Colonic mucosa (tissue), 4 donors: ENCODE data around the gene MAP3K15. TPM values are rescaled to one million over a fixed set of nuclear protein-coding genes. Genes with fewer than 3 reads are reported as not detected.

Experiments
- DNase-seq: peaks from one replicate; pipeline ENCODE4 v3.0.0-alpha.2; 2020
- H3K27ac ChIP-seq: fragments of 200-600 bp; one replicate; pipeline ENCODE4 v1.8.0; 2021
- H3K27me3 ChIP-seq: fragments of 200-600 bp; one replicate; pipeline ENCODE4 v1.8.0; 2021
- H3K36me3 ChIP-seq: fragments of 200-600 bp; one replicate; pipeline ENCODE4 v1.8.0; 2021
- H3K4me1 ChIP-seq: fragments of 200-600 bp; one replicate; pipeline ENCODE4 v1.8.0; 2021; ENCODE audit warnings: mild to moderate bottlenecking
- H3K4me3 ChIP-seq: fragments of 200-600 bp; one replicate; pipeline ENCODE4 v1.8.0; 2021
- H3K9ac ChIP-seq, 2 donors: one replicate each; pipeline ENCODE4 v1.7.0; 2013; ENCODE audit warnings: control low read depth in 2 of 2, low read depth in 2 of 2, low read length in 2 of 2
- H3K9me3 ChIP-seq: fragments of 200-600 bp; one replicate; pipeline ENCODE4 v1.8.0; 2021
- intact Hi-C: fragments of 100-400 bp; cut with DNase I; formaldehyde crosslinking; loops from one replicate; pipeline ENCODE4 v1.14.1; 2022
- total RNA-seq, 2 donors: library from RNA; stranded (reverse); fragmentation: NEBNext Ultra II Directional in 1 of 2; extraction: Animal tissue kit (Norgen Biotek cat#: 25700) in 1 of 2; gene quantifications; one replicate each; pipeline ENCODE4 v1.2.1, GENCODE V29; 2021
- TF ChIP-seq, protein P1 (sequence below): fragments of 200-600 bp; IDR thresholded peaks from one replicate; pipeline ENCODE4 v1.8.0; 2022; ENCODE audit warnings: antibody characterized with exemption, mild to moderate bottlenecking
- donor health status: healthy.
- donor health status: DM: no; HTN: no; CAD: no.
- donor health status: DM: no; HTN: no; CAD: no.

Gene MAP3K15
- total RNA-seq, 2 donors from 2014 or later: 0.25 TPM; not detected in 1

DNA sequence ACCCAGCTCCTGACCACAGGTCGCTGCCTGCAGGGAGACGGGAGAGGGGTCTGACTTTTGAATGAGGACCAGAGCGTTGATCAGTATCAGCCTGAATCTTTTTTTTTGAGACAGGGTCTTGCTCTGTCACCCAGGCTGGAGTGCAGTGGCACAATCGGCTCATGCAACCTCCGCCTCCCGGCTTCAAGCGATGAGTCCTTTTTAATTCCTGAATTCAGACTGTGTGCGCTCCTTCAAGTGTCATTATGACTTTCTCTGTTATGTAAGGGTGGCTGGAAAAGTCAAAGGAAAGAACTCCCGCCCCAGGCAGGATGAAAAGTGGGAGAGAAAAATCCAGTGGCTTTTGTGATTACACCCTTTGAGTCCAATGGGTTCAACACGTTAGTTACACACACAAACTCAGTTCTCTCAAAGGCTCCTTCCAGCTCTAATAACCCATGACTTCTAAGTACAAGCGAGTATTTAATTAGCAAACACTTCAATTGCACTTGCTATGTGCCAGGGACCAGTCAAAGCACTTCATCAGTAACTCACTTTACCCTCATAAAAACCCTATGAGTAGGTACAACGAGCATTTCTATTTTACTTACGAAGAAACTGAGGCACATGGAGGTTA, 127.1 kb downstream of the MAP3K15 start:
- no peak overlapping the region for H3K4me3 ChIP-seq
- no peak overlapping the region for H3K27ac ChIP-seq
- no peaks in the 10 kb centered on the region for H3K36me3 ChIP-seq
- intact Hi-C loops: loop anchor here (10.0 kb wide), 1 partner anchor 127 kb away; the partner anchor contains the start of gene MAP3K15
- TF ChIP-seq, protein P1, sequence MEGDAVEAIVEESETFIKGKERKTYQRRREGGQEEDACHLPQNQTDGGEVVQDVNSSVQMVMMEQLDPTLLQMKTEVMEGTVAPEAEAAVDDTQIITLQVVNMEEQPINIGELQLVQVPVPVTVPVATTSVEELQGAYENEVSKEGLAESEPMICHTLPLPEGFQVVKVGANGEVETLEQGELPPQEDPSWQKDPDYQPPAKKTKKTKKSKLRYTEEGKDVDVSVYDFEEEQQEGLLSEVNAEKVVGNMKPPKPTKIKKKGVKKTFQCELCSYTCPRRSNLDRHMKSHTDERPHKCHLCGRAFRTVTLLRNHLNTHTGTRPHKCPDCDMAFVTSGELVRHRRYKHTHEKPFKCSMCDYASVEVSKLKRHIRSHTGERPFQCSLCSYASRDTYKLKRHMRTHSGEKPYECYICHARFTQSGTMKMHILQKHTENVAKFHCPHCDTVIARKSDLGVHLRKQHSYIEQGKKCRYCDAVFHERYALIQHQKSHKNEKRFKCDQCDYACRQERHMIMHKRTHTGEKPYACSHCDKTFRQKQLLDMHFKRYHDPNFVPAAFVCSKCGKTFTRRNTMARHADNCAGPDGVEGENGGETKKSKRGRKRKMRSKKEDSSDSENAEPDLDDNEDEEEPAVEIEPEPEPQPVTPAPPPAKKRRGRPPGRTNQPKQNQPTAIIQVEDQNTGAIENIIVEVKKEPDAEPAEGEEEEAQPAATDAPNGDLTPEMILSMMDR: no peak
- H3K9me3 ChIP-seq: no peaks in the 10 kb centered on the region
- no peak overlapping the region for H3K9ac ChIP-seq
- no peaks in the 10 kb centered on the region for H3K4me1 ChIP-seq
- no peaks in the 10 kb centered on the region for H3K27me3 ChIP-seq
- DNase-seq: no peak

DNA sequence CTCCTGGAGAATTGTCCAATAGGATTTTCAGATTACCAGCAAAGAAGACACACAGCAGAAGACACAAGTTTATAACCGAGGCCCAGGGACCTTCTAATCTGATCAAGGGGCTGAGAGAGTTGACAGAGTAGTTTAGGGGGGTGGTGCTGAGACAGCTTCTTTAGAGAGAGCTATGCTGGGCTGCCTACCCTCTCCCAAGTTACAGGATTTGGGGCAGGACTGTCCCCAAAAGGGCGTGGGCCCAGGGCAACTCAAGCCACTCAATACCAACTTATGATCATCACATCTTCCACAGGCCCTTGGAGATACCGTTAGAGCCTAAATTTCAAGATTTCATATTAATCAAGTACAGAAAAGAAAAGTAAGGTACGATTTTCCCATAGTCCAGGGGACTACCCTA, 128.6 kb downstream of the MAP3K15 start:
- no peaks in the 10 kb centered on the region for H3K36me3 ChIP-seq
- H3K4me1 ChIP-seq: no peaks in the 10 kb centered on the region
- no peak overlapping the region for H3K27ac ChIP-seq
- no peaks in the 10 kb centered on the region for H3K27me3 ChIP-seq
- DNase-seq: no peak
- TF ChIP-seq, protein P1: no peak
- H3K4me3 ChIP-seq: no peak overlapping the region
- no peaks in the 10 kb centered on the region for H3K9me3 ChIP-seq
- intact Hi-C loops: loop anchor here (10.0 kb wide), 1 partner anchor 128 kb away; the partner anchor contains the start of gene MAP3K15
- H3K9ac ChIP-seq: no peak overlapping the region

DNA sequence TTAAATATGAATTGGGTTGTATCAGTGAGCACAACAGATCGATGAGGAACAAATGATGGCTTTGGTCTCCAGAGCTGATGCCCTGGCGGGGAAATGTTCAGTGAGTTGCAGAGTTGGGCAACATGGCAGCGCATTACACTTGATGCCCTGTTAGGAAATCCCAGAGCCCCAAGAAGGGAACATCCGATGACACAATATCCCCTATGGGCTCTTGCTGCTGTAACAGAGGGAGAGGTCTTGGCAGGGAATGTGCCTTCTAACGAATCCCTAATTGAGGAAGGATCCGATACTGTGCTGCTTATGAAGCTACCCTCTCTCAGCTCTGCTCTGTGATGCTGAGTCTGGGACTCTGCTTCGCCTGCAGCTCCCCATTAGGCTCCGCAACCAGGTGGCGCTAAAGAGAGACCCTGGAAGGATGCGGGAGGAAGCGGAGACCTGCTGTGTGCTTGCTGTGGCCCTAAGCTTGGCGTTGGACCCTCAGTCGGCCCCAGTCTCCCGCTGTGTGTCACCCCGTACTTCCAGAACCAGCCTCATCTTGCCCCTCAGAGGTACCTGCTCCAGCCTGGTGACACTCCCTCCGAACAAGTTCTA, 132.7 kb downstream of the MAP3K15 start:
- Histone ChIP-seq H3K4me1 (no peaks in the 10 kb centered on the region), H3K4me3 (no peak overlapping the region), H3K27me3 (no peaks in the 10 kb centered on the region), H3K36me3 (no peaks in the 10 kb centered on the region), H3K9ac (no peak overlapping the region), H3K27ac (no peak overlapping the region), H3K9me3 (no peaks in the 10 kb centered on the region)
- DNase-seq: peak; percentile 63
- TF ChIP-seq, protein P1: peak; percentile 40
- intact Hi-C loops: loop anchor here (10.0 kb wide), 1 partner anchor 132 kb away; the partner anchor contains the start of gene MAP3K15

DNA sequence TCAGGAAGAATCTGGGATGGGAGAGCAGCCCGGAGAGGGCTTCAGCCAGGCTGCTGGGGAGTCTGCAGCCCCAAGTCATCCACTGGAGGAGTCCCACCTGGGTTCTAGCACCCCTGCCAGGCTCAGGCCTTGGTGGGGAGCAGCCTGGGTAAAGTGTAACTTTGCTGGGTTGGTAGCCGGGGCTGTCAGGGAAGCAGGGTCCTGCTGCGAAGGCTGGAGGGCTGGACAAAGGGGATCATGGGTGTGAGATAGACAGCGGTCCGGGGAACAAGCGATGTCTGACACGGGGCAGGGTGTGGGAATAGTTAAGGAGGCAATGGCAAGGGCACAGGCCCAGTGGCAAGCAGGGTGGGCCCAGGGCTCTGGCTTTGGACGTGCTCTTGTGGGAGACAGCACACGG, 134.0 kb downstream of the MAP3K15 start:
- Histone ChIP-seq H3K27me3 (no peaks in the 10 kb centered on the region), H3K9ac (no peak overlapping the region), H3K9me3 (no peaks in the 10 kb centered on the region), H3K27ac (no peak overlapping the region), H3K4me1 (no peaks in the 10 kb centered on the region), H3K4me3 (no peak overlapping the region), H3K36me3 (no peaks in the 10 kb centered on the region)
- intact Hi-C loops: loop anchor here (10.0 kb wide), 1 partner anchor 133 kb away; the partner anchor contains the start of gene MAP3K15
- DNase-seq: no peak
- TF ChIP-seq, protein P1: no peak

DNA sequence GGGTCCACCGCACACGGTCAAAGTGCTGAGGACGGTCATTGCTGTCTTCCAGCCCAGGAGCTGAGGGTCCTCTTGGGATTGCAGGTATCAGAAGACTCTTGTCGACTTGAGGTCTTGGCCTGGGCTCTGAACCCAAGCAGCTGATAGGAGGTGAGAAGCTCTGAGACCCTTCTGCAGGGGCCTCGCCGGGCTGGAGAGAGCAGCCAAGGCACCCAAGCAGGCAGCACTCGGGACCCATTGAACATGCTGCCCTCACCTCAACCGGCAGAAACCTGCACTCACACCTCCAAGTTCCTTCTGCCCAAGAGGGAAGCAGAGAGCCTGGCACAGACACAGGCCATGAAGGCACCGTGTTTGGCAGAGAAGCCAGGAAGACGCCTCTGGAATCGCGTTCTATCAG, 137.5 kb downstream of the MAP3K15 start:
- Histone ChIP-seq H3K27ac (no peak overlapping the region), H3K27me3 (no peaks in the 10 kb centered on the region), H3K9me3 (no peaks in the 10 kb centered on the region), H3K4me3 (no peak overlapping the region), H3K9ac (no peak overlapping the region), H3K4me1 (no peaks in the 10 kb centered on the region), H3K36me3 (no peaks in the 10 kb centered on the region)
- DNase-seq: no peak
- TF ChIP-seq, protein P1: no peak
- intact Hi-C loops: no loop called here
